Stimulated activated CD8-positive, alpha-beta memory T cell treated with anti-CD3 and anti-CD28 coated beads, Interleukin-2, amount 100 ng/mL, for 48 hours (primary cell): ENCODE results near the gene ANXA11.

Experiments
- DNase-seq, 2 donors: peaks; one replicate each; pipeline ENCODE4 v3.0.0-alpha.2; 2020; ENCODE audit warnings: low read depth in 2 of 2

The ANXA11 gene

GRCh38 chr10:80187465-80188409 lies 17.6 kb downstream of the ANXA11 start:
- peak in 1 of 2 donors; percentile 48 for DNase-seq

- no peak for DNase-seq
Observed at GRCh38 chr10:80187060-80187459, 18.3 kb downstream of the ANXA11 start.

DNA sequence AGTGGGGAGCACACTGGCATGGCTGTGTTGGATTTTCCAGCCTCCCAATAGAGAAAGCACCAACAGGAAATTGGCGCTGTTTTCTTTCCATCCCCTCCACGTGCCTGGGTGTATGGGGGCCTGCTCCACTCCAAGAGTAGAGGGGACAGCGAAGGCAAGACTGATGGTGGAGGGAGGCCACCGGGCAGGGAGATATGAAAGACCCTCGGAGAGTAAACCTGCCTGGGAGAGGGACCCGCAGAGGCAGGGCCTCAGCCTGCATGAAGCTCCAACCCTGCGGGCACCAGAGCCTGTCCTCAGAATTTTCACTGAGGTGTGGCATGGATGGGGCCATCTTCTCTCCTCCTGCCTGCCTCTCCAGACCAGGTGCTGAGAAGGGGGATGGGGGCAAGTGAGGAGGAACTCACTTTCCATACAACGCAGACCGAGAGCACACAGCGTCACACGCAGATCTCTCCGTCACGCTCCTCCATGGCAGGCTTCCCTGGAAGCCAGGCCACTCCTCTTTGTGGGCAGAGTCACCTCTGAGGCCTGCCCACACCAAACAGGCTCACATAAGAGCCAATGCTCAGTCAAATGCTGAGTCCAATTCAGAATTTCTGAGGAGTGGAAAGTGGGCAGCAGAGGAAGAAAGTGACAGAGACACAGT lies 18.8 kb downstream of the ANXA11 start:
- DNase-seq = peak in 1 of 2 donors; percentile 37

DNA sequence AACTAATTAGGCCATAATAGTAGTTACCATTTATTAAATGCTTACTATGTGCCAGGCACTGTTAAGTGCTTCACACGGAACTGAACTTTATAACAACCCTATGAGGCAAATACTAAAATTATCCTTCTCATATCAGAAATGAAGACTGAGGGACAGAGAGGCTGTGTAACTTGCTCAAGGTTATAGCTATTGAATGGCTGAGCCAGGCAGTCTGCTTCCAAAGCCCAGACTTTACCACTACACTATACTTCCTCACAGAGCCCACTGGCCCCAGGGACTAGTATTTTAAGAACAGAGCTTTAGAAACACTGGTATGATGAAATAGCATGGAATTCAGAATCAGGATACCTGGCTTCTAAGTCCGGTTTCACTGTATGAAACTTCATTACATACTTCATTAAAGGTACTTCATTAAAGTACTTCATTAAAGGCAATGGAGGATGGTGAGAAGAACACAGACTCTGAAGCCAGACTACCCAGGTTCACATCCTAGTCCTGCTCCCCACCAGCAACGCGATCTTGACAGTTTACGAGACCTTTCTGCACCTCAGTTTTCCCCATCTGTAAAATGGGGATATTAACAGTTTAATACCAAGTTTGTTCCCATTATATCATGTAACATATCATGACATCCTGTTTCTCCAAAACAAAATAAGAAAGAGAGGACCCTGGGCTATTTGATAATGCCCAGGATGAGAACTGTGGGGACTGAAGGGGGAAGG lies 19.6 kb downstream of the ANXA11 start:
- no peak for DNase-seq

DNA sequence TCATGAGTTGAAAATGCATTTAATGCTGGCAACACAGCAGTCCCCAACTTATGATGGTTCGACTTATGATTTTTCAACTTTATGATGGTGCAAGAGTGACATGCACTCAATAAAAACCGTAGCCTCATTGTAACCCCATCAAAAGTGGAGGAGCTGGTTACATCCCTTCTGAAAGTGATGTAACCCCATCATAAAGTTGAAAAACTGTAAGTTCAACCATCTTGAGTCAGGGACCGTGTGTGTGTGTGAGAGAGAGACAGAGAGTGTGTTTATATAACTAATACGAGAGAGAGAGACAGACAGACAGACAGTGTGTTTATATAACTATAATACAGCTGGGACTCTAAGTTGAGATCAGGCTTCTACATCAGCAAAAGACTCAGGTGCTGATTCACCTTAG lies 21.0 kb downstream of the ANXA11 start:
- no peak for DNase-seq

GRCh38 chr10:80183436-80183835 lies 21.9 kb downstream of the ANXA11 start:
- no peak for DNase-seq

DNA sequence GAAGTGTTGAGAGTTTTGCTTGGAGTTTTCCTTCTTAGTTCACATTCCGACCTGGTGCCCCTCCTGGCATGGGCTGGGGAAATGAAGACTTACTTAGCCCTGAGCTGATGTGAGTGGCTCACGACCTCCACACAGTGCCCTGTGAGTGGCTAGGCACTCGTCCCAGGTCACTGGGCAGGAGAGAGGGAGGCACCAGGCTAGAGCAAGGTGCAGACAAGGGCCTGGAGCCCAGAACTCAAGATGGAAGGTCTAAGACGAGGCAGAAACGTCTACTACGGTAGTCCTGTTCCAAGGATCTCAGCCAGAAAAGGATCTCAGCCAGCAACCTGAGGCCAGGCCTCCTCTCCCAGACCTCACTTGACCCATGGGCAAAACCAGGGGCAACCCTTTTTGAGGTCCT lies 22.4 kb downstream of the ANXA11 start:
- no peak for DNase-seq

DNA sequence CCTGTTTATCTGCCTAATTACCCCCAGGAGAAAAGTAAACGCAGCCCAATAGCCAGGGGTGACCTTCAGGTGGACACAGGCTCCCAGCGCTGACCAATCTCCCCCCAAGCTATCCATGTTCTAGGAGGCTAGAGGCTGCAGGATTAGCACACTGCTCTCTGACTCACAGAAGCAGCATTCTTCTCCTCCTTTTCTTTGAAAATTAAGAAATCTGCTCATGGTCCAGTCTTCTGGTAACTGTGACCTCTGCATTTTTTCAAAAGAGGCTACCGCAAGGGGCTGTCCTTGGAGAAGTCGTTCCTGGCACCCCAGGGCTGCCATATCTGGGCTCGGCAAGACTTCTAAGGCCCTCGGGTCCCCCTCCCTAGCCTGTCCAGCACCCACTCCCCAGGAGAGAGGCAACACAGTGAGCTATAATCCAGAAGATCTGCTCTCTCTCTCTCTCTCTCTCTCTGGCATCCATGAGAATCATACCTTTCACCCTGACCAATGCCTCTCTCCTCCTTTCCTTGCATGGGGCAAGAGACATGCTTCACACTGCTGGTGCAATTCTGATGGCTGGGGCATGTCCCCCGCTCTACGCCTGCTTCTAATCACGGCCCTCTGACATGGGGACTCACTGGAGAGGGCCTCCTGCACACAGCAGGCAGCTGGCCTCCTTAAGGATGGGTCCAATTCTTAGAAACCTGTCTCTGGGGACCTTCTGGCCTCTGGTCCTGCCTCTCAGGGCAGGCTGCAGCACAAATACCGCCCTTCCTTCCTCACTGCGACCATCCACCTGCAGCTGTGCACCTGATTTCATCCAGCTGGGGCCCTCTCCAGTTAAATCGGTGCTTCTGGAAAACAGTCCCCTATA lies 27.3 kb downstream of the ANXA11 start:
- DNase-seq = no peak

DNA sequence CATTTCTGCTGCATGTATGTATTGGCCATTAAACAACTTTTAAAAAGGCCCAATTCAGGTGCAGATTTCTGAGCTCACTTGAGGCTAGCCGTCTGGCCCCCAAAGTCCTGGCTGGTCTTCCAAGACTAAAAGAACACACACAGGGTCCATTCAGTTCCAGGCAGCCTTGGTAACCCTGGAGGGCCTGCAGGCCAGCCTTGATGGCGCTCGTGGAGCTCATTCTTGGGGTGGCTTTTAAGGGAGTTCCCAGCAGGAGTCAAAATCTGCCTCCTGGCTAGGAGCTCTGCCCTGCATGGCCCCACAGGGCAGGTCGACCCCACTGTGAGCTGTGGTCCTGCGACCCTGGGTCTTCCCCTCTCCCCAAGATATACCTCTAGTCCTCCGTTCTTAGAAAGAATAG lies 28.8 kb downstream of the ANXA11 start:
- no peak for DNase-seq

DNA sequence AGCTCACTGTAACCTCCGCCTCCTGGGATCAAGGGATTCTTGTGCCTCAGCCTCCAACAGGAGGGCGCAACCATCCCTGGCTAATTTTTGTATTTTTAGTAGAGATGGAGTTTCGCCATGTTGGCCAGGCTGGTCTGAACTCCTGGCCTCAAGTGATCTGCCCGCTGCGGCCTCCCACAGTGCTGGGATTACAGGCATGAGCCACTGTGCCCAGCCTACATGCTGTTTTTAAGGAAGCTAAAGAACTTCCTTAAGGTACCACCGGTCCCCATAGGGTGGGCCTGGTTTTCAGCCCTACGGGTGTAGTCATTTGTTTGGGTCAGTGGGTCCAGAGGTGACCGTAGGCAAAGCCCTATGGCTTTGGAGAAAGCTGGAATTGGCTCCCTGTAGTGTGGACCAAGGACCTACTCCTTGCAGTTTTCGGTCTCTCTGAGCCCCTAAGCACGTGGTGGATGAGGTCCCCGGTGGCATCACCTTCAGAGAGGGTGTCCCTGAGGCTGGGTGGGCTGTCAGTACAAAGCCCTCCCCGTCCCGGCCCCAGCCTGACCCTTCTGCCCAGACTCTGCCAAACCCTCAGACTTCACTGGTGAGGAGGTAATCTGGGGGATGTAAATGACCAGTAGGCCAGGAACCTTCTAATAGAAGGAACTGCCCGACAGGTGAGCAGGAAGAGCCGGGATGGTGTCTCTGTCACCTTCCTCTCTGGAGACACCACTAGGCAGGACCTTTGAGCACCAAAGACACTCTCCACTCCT lies 30.5 kb downstream of the ANXA11 start:
- DNase-seq = no peak

- no peak for DNase-seq
Observed at GRCh38 chr10:80173466-80173865, 31.9 kb downstream of the ANXA11 start.

DNA sequence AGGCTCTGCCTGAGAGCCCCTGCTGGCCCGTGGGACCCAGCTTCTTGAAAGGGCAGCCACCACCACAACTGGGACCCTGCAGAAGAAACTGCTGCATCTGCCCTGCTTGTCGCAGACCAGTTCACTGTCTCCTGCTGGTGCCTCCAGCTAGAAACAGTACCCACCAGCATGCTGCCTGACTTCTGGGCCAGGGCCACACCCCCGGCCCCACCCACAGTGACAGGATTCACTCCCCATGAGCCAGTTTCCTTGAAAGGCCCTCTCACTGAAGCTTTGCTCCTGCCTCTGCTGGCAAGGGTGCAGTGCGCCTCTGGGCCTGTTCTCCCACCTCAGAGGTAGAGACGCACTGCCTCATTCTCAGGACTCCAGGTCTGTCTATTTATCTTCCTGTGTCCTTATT lies 32.4 kb downstream of the ANXA11 start:
- no peak for DNase-seq

GRCh38 chr10:80171248-80171660 lies 34.1 kb downstream of the ANXA11 start:
- no peak for DNase-seq

DNA sequence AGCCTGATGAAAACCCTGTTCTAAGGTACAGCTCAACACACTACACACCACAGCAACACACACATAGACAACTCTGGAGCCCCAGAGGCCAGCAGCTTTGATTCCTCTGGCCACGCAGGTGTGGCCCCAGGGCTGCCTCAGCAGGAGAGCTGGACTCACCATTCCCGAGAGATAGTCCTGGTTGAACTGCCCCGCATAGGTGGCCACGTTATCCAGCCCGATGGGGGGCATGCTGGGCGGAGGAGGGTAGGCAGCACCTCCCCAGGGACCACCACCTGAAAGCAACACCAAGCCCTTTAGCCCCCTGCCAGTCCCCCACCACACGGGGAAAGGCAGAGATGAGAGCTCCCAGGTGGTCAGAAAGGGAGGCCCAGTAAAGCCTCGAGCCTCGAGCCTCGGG lies 34.7 kb downstream of the ANXA11 start:
- no peak for DNase-seq

GRCh38 chr10:80170026-80170425 lies 35.3 kb downstream of the ANXA11 start:
- no peak for DNase-seq

DNA sequence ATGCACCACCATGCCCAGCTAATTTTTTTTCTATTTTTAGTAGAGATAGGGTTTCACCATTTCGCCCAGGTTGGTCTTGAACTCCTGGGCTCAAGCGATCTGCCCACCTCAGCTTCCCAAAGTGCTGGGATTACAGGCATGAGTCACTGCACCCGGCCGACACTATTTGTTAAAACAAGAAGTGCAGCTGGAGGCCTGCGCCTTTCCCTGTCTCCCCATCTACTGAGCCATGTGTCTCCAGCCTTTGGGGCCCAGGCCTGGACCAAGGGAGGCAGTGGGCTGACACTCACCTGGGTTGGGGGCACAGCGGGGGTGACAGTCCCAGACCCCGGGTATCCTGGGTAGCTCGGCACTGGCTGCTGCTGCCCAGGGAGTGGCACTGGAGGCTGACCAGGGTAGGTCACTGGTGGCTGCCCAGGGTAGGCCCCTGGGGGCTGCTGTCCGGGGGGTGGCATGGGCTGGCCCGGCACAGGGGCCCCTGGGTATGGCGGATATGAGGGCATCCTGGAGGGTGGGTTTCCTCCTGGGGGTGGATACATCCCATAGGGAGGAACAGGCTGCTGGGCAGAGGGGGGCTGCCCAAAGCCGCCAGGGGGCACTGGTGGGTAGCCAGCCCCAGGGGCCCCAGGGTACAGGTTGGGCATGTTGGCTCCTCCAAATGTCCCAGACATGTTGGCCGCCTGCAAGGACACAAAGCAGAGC lies 36.5 kb downstream of the ANXA11 start:
- DNase-seq = no peak

- no peak for DNase-seq
Observed at GRCh38 chr10:80168162-80168511, 37.2 kb downstream of the ANXA11 start.

DNA sequence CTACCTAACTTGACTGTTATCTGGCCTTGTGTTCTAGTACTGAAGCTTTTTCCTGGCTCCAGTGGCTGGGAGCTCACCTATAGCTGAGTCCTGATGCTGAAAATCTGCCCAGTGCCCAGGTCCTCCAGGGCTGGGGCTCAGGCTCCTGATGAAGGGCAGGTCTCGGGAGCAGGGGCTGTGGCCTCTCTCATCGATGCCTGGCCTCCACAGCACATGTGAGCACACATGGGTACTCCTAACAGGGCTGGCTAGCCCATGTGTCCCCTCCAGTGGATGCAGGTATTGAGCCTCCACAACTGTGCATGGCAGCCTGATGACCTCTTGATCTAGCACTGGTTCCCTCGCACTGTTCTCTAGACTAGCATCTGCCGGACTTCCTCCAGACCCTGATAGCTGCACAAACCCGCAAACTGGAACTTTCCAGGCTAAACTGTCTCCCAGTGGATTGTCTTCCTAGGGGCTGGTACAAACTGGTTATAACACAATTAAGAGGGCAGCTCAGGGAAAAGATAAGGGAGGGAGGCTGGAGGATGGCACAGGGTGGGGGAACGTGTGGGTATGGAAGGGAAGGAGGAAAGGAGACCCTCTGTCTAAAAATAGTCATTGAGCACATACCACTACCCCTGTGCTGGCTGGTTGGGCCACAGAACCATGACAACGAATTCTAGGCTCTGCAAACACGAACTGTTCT lies 37.7 kb downstream of the ANXA11 start:
- no peak for DNase-seq

DNA sequence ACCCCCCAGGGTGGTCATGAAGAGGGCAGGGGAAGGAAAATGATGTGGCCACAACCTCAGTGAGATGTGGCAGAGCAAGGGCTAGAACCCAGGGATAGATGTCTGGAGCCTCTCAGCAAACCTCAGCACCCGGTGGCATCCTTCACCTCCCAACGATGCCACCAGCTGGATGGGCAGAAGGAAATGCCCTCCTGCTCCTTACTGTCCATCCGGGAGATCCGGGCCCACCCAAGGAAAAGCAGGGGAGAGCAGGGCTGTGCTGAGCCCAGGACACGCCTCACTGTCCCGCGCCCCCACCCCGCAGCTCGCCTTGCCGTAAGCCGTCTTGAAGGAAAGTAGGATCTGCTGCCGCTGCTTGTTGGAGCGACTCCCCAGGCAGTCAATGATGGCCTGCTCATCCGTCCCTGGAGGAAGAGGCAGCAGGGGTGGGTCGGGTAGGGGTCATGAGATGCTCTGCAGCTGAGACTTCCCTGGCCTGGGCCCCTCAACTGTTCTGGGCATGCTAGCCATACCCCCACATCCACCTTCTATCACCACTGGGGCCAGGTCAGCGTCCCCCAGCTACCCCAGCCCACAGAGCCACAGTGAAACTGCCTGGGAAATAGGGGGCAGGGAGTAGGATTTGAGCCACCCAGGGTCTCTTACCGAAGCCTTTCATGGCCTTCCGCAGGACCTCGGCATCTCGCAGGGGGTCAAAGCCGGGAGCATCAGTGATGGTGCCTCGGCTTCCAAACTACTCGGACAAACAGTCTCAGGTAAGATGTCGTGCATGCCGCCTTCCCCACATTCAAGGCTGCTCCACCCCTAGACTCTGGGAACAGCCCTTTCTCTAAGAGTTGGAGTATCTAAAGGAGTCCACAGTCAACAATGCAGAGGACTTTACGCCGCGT lies 38.5 kb downstream of the ANXA11 start:
- DNase-seq = no peak
